Mucosa of rectum (tissue), 2 donors: ENCODE data around the gene SLC17A2.
A peak's percentile ranks its signal among the peaks of the same experiment; 100 is the strongest.

Experiments
- H3K27ac ChIP-seq, 2 donors: one replicate each; pipeline ENCODE4 v1.7.0; 2013; ENCODE audit warnings: inconsistent platforms in 2 of 2, low read depth in 2 of 2, low read length in 2 of 2
- H3K27me3 ChIP-seq, 2 donors: one replicate each; pipeline ENCODE4 v1.7.0; 2013; ENCODE audit warnings: low read length in 2 of 2; ENCODE audit not compliant: control insufficient read depth in 2 of 2, insufficient read depth in 2 of 2
- H3K36me3 ChIP-seq, 2 donors: one replicate each; pipeline ENCODE4 v1.7.0; 2013; ENCODE audit warnings: low read length in 2 of 2; ENCODE audit not compliant: control insufficient read depth in 2 of 2, insufficient read depth in 2 of 2
- H3K4me1 ChIP-seq, 2 donors: one replicate each; pipeline ENCODE4 v1.7.0; 2013; ENCODE audit warnings: low read length in 2 of 2, mild to moderate bottlenecking in 1 of 2; ENCODE audit not compliant: control insufficient read depth in 2 of 2, insufficient read depth in 2 of 2
- H3K4me3 ChIP-seq, 2 donors: one replicate each; pipeline ENCODE4 v1.7.0; 2013; ENCODE audit warnings: low read length in 2 of 2
- H3K9ac ChIP-seq, 2 donors: one replicate each; pipeline ENCODE4 v1.7.0; 2013; ENCODE audit warnings: low read length in 2 of 2, low read depth in 1 of 2, mild to moderate bottlenecking in 1 of 2
- H3K9me3 ChIP-seq, 2 donors: one replicate each; pipeline ENCODE4 v1.7.0; 2013; ENCODE audit warnings: low read length in 2 of 2; ENCODE audit not compliant: control insufficient read depth in 2 of 2
- donor health status: healthy.
- donor health status: Normal muscosa, but diverticular disease.

The SLC17A2 gene

GRCh38 chr6:25963426-25964123 lies 33.1 kb upstream of the SLC17A2 start:
- H3K9ac ChIP-seq, result peak overlapping the region; percentile 16 to 66
- H3K4me3 ChIP-seq, result peak overlapping the region; percentile 87 to 90
- peaks cover 18 to 30% of the 10 kb centered on the region in 2 donors for H3K36me3 ChIP-seq
- H3K27me3 ChIP-seq, result no peaks in the 10 kb centered on the region
- no peaks in the 10 kb centered on the region for H3K9me3 ChIP-seq
- H3K27ac ChIP-seq, result peak overlapping the region; percentile 45 to 93
- peaks cover 15 to 21% of the 10 kb centered on the region in 2 donors for H3K4me1 ChIP-seq

DNA sequence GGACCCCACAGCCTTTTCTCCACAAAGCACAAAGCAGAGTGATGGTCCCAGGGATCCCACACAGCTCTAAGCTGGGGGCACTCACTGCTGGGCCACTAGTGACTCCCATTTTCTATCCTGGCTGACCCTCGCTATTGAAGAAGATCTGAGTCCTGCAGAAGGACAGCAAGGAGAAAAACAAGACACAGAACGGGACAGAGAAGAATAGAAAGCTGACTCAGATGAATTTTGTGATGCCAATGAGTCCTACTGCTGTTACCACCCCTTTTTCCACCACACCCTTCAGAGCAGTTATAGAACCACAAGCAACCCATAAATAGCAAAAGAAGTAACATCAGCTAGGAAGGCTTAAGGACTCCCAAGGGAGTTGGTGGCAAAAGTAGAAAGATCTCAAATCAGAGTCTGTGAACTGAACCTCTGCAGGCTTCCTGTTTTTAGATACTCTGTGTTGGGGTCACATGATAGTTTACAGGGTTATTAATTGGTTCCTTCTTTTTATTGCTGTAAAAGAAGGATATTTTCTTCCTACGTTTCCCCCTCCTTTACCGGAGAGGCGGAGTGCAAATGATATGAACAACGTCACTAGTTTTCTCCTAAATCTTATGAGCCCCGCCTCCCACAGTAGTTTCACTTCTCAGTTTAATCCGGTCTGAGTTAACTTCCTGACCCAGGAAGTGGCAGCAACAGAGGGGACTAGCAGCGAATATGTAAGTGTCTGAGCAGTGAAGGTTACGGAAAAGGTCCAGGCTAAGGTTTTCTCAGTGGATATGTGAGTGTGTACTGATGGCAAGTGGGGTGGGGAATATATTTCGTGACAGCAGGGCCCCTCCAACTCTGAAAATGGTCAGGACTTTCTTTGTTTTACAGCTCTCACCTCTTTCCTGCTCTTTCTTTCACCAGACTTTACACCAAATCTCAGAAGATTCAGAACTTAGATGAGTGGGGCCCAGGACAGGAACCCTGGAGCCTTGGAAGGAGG lies 31.9 kb upstream of the SLC17A2 start, which contains the start of gene TRIM38:
Gene TRIM38, plus strand, starts transcription at position 654 of the 979 bp plus-strand sequence. CDS start 3,721 bp downstream, outside the sequence.
- peak within 1 kb of the TSS; percentile 87 to 98 for H3K9ac ChIP-seq

GRCh38 chr6:25961619-25962148 lies 31.2 kb upstream of the SLC17A2 start:
- Histone ChIP-seq H3K9ac (peak overlapping the region; percentile 87 to 98), H3K27me3 (no peaks in the 10 kb centered on the region), H3K36me3 (peaks cover 11 to 15% of the 10 kb centered on the region in 2 donors), H3K9me3 (no peaks in the 10 kb centered on the region), H3K4me3 (peak overlapping the region; percentile 87 to 90), H3K4me1 (peaks cover 10 to 17% of the 10 kb centered on the region in 2 donors), H3K27ac (peak overlapping the region; percentile 93 to 95)

More for the DNA sequence above, 31.9 kb upstream of the SLC17A2 start, which contains the start of gene TRIM38:
- peaks cover 16 to 20% of the 10 kb centered on the region in 2 donors for H3K36me3 ChIP-seq
- peaks cover 15 to 17% of the 10 kb centered on the region in 2 donors for H3K4me1 ChIP-seq
- peak within 1 kb of the TSS; percentile 93 to 95 for H3K27ac ChIP-seq
- peak within 1 kb of the TSS; percentile 87 to 90 for H3K4me3 ChIP-seq
- no peaks in the 10 kb centered on the region for H3K27me3 ChIP-seq
- H3K9me3 ChIP-seq, result no peaks in the 10 kb centered on the region

DNA sequence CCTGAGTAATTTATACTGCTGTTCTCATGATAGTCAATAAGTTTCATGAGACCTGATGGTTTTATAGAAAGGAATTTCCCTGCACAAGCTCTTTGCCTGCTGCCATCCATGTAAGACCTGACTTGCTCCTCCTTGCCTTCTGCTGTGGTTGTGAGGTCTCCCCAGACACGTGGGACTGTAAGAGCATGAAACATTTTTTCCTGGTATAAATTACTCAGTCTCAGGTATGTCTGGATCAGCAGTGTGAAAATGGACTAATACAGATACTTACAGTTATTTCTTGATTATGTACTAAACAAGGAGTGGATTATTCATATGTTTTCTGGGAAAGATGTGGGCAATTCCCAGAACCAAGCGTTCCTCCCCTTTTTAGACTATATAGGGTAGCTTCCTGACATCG lies 30.2 kb upstream of the SLC17A2 start:
- H3K27ac ChIP-seq, result no peak overlapping the region
- peaks cover 7 to 17% of the 10 kb centered on the region in 2 donors for H3K4me1 ChIP-seq
- peak overlapping the region in 1 of 2 donors; percentile 34 for H3K4me3 ChIP-seq
- H3K9ac ChIP-seq, result no peak overlapping the region
- H3K36me3 ChIP-seq, result peaks cover 2 to 8% of the 10 kb centered on the region in 2 donors
- H3K9me3 ChIP-seq, result no peaks in the 10 kb centered on the region
- H3K27me3 ChIP-seq, result no peaks in the 10 kb centered on the region

DNA sequence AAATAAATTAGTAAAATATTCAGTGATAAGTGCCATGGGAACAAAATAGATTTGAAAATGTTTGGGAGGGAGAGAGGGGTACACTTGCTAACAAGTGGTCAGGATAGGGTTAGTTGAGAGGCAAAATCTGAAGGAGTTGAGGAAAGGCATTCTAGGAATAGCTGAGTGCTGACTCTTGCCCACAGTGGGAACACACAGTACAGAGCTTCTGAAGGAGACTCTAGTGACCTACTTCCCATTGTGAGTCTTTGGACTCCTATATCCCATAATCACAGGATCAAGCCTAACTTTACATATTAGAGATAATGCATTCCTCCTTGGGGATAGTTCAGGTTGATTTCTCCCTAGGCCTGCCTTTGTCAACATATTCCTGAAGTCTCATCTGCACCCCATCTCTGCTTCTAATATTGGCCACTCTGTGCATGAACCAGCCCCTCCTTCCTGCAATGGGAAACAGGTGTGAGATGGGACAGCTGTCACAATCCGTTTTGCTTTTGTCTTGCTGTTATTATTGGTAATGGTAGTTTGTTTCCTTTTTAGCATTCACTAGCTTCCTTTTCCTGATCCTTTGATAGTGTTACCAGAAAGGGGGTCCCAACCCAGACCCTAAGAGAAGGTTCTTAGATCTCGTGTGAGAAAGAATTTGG lies 29.5 kb upstream of the SLC17A2 start:
- H3K27ac ChIP-seq, result no peak overlapping the region
- peaks cover under 1 to 2% of the 10 kb centered on the region in 2 donors for H3K36me3 ChIP-seq
- H3K9ac ChIP-seq, result no peak overlapping the region
- peaks cover 7 to 17% of the 10 kb centered on the region in 2 donors for H3K4me1 ChIP-seq
- H3K4me3 ChIP-seq, result peak overlapping the region in 1 of 2 donors; percentile 34
- H3K9me3 ChIP-seq, result no peaks in the 10 kb centered on the region
- no peaks in the 10 kb centered on the region for H3K27me3 ChIP-seq

DNA sequence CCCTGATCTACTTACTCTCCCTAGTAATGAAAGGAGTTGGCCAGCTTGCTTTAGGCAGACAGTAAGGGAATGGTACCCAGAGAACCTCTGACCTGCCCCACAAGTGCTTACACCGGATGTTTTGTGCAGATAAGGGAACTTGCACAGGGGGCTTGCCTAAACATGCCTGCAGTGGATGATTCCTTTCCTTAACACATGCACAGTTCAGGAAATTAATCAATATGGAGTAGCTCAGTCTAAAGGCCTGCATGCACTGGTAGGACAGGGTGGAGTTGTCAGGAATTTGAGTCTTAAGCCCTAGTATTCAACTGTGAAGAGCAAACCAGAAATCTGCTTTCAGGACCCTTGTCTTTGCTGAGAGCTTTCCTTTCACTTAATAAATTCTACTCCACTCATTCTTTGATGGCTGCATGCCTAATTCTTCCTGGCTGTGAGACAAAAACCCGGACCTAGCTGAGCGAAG lies 28.2 kb upstream of the SLC17A2 start:
- Histone ChIP-seq H3K4me3 (no peak overlapping the region), H3K27ac (no peak overlapping the region), H3K9me3 (no peaks in the 10 kb centered on the region), H3K27me3 (no peaks in the 10 kb centered on the region), H3K9ac (no peak overlapping the region), H3K36me3 (no peaks in the 10 kb centered on the region), H3K4me1 (peaks cover 5 to 10% of the 10 kb centered on the region in 2 donors)

DNA sequence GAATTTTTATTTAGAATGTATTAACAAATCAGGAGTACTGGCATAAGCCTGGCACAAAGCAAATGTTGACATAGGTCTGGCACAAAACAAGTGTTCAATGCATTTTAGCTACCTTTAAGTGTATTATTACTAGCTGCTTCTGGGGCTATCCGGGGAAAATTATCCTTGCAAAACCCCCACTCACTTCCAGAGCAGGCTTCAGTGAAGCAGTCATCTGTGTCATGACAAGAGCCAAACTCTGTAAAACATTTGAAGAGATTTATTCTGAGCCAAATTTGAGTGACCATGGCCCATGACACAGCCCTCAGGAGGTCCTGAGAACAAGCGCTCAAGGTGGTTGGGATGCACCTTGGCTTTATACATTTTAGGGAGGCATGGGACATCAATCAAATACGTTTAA lies 25.7 kb upstream of the SLC17A2 start:
- H3K9ac ChIP-seq, result no peak overlapping the region
- H3K4me3 ChIP-seq, result no peak overlapping the region
- no peaks in the 10 kb centered on the region for H3K36me3 ChIP-seq
- H3K27me3 ChIP-seq, result no peaks in the 10 kb centered on the region
- H3K27ac ChIP-seq, result no peak overlapping the region
- H3K9me3 ChIP-seq, result no peaks in the 10 kb centered on the region
- no peaks in the 10 kb centered on the region for H3K4me1 ChIP-seq

- Histone ChIP-seq H3K9ac (no peak overlapping the region), H3K36me3 (no peaks in the 10 kb centered on the region), H3K4me1 (no peaks in the 10 kb centered on the region), H3K27me3 (no peaks in the 10 kb centered on the region), H3K4me3 (no peak overlapping the region), H3K27ac (no peak overlapping the region), H3K9me3 (no peaks in the 10 kb centered on the region)
Observed at GRCh38 chr6:25954756-25955155, 24.3 kb upstream of the SLC17A2 start.

- Histone ChIP-seq H3K4me3 (no peak overlapping the region), H3K36me3 (no peaks in the 10 kb centered on the region), H3K9me3 (no peaks in the 10 kb centered on the region), H3K27ac (no peak overlapping the region), H3K27me3 (no peaks in the 10 kb centered on the region), H3K9ac (no peak overlapping the region), H3K4me1 (no peaks in the 10 kb centered on the region)
Observed at GRCh38 chr6:25953733-25954132, 23.2 kb upstream of the SLC17A2 start.
